ENCODE measurements around the gene ACY1.

Gene ACY1

GRCh38 chr3:52020796-52021195 lies 37.5 kb downstream of the ACY1 start:
- TF ChIP-seq SNAI2 (CRISPR knock-in tag; IDR thresholded peaks at IDR 0.05) (no peak), ZNF565 (CRISPR knock-in tag; conservative IDR thresholded peaks at IDR 0.05; ENCODE audit: low read depth) (no peak), ZNF70 (CRISPR knock-in tag; IDR thresholded peaks at IDR 0.05) (no peak), ZFP3 (CRISPR knock-in tag; IDR thresholded peaks at IDR 0.05) (no peak), GLIS3 (CRISPR knock-in tag; IDR thresholded peaks at IDR 0.05) (no peak)
- TF ChIP-seq, protein P1, sequence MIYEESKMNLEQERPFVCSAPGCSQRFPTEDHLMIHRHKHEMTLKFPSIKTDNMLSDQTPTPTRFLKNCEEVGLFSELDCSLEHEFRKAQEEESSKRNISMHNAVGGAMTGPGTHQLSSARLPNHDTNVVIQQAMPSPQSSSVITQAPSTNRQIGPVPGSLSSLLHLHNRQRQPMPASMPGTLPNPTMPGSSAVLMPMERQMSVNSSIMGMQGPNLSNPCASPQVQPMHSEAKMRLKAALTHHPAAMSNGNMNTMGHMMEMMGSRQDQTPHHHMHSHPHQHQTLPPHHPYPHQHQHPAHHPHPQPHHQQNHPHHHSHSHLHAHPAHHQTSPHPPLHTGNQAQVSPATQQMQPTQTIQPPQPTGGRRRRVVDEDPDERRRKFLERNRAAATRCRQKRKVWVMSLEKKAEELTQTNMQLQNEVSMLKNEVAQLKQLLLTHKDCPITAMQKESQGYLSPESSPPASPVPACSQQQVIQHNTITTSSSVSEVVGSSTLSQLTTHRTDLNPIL (CRISPR knock-in tag; IDR thresholded peaks at IDR 0.05; ENCODE audit: low read depth) = no peak
- no peak for ATAC-seq

GRCh38 chr3:52021489-52022268 lies 38.3 kb downstream of the ACY1 start:
- no peak for TF ChIP-seq ISL1 (CRISPR knock-in tag; IDR thresholded peaks at IDR 0.05)
- TF ChIP-seq BACH2 (CRISPR knock-in tag; IDR thresholded peaks at IDR 0.05; ENCODE audit: borderline replicate concordance) = no peak
- no peak for TF ChIP-seq SNAI2 (CRISPR knock-in tag; IDR thresholded peaks at IDR 0.05)
- TF ChIP-seq POU6F1 (CRISPR knock-in tag; IDR thresholded peaks at IDR 0.05; ENCODE audit: borderline replicate concordance, low read depth) = no peak
- TF ChIP-seq TCF4 (CRISPR knock-in tag; IDR thresholded peaks at IDR 0.05; ENCODE audit: borderline replicate concordance) = no peak
- TF ChIP-seq ARNTL (CRISPR knock-in tag; IDR thresholded peaks at IDR 0.05; ENCODE audit: borderline replicate concordance, low read depth) = no peak
- TF ChIP-seq, protein P2, sequence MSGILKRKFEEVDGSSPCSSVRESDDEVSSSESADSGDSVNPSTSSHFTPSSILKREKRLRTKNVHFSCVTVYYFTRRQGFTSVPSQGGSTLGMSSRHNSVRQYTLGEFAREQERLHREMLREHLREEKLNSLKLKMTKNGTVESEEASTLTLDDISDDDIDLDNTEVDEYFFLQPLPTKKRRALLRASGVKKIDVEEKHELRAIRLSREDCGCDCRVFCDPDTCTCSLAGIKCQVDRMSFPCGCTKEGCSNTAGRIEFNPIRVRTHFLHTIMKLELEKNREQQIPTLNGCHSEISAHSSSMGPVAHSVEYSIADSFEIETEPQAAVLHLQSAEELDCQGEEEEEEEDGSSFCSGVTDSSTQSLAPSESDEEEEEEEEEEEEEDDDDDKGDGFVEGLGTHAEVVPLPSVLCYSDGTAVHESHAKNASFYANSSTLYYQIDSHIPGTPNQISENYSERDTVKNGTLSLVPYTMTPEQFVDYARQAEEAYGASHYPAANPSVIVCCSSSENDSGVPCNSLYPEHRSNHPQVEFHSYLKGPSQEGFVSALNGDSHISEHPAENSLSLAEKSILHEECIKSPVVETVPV (CRISPR knock-in tag; IDR thresholded peaks at IDR 0.05) = no peak
- TF ChIP-seq ESRRG (CRISPR knock-in tag; IDR thresholded peaks at IDR 0.05) = no peak
- no peak for TF ChIP-seq ZNF565 (CRISPR knock-in tag; conservative IDR thresholded peaks at IDR 0.05; ENCODE audit: low read depth)
- no peak for TF ChIP-seq ZFP30 (CRISPR knock-in tag; IDR thresholded peaks at IDR 0.05)
- no peak for TF ChIP-seq PPARA (CRISPR knock-in tag; IDR thresholded peaks at IDR 0.05; ENCODE audit: borderline replicate concordance)
- no peak for TF ChIP-seq ZFP3 (CRISPR knock-in tag; IDR thresholded peaks at IDR 0.05)
- TF ChIP-seq CSDC2 (CRISPR knock-in tag; IDR thresholded peaks at IDR 0.05) = no peak
- no peak for TF ChIP-seq RARB (CRISPR knock-in tag; IDR thresholded peaks at IDR 0.05)
- TF ChIP-seq ZNF8 (CRISPR knock-in tag; IDR thresholded peaks at IDR 0.05) = no peak
- TF ChIP-seq, protein P1 (CRISPR knock-in tag; IDR thresholded peaks at IDR 0.05; ENCODE audit: low read depth) = no peak
- no peak for TF ChIP-seq TSHZ2 (CRISPR knock-in tag; IDR thresholded peaks at IDR 0.05)
- TF ChIP-seq TOX (CRISPR knock-in tag; IDR thresholded peaks at IDR 0.05; ENCODE audit: borderline replicate concordance) = no peak
- peak; percentile 6; the same call in 2 of the 3 replicates for ATAC-seq

GRCh38 chr3:52022323-52023100 lies 39.2 kb downstream of the ACY1 start:
- TF ChIP-seq CSDC2 (CRISPR knock-in tag; IDR thresholded peaks at IDR 0.05) (no peak), TCF4 (CRISPR knock-in tag; IDR thresholded peaks at IDR 0.05; ENCODE audit: borderline replicate concordance) (no peak), BACH2 (CRISPR knock-in tag; IDR thresholded peaks at IDR 0.05; ENCODE audit: borderline replicate concordance) (no peak), ZFP3 (CRISPR knock-in tag; IDR thresholded peaks at IDR 0.05) (no peak), GLIS3 (CRISPR knock-in tag; IDR thresholded peaks at IDR 0.05) (no peak), ZFP30 (CRISPR knock-in tag; IDR thresholded peaks at IDR 0.05) (no peak), ESRRG (CRISPR knock-in tag; IDR thresholded peaks at IDR 0.05) (no peak), ZNF8 (CRISPR knock-in tag; IDR thresholded peaks at IDR 0.05) (no peak), TOX (CRISPR knock-in tag; IDR thresholded peaks at IDR 0.05; ENCODE audit: borderline replicate concordance) (no peak)
- TF ChIP-seq, protein P1 (CRISPR knock-in tag; IDR thresholded peaks at IDR 0.05; ENCODE audit: low read depth) = no peak
- TF ChIP-seq, protein P2 (CRISPR knock-in tag; IDR thresholded peaks at IDR 0.05) = no peak
- peak; percentile 69 for ATAC-seq
